22Rv1 (cell line): Measurements from ENCODE around the gene RAI1.

Source experiments
- H3K27ac ChIP-seq: fragments of 450-650 bp; 2 replicates; pipeline ENCODE4 v1.5.1; 2017
- CTCF ChIP-seq: fragments of 450-650 bp; IDR thresholded peaks from 2 replicates; pipeline ENCODE4 v1.5.1; 2017; ENCODE audit warnings: mild to moderate bottlenecking
- ZFX ChIP-seq: fragments of 450-650 bp; IDR thresholded peaks from 2 replicates; pipeline ENCODE4 v1.6.1; 2017; ENCODE audit warnings: antibody characterized with exemption, borderline replicate concordance

RAI1 gene

GRCh38 chr17:17778308-17779014 is 97.2 kb downstream of the RAI1 start:
- TF ChIP-seq ZFX (no peak), CTCF (no peak)
- no peak overlapping the region for H3K27ac ChIP-seq

GRCh38 chr17:17779015-17779611 is 97.9 kb downstream of the RAI1 start:
- TF ChIP-seq ZFX, result no peak
- TF ChIP-seq CTCF, result no peak
- H3K27ac ChIP-seq, result no peak overlapping the region

DNA sequence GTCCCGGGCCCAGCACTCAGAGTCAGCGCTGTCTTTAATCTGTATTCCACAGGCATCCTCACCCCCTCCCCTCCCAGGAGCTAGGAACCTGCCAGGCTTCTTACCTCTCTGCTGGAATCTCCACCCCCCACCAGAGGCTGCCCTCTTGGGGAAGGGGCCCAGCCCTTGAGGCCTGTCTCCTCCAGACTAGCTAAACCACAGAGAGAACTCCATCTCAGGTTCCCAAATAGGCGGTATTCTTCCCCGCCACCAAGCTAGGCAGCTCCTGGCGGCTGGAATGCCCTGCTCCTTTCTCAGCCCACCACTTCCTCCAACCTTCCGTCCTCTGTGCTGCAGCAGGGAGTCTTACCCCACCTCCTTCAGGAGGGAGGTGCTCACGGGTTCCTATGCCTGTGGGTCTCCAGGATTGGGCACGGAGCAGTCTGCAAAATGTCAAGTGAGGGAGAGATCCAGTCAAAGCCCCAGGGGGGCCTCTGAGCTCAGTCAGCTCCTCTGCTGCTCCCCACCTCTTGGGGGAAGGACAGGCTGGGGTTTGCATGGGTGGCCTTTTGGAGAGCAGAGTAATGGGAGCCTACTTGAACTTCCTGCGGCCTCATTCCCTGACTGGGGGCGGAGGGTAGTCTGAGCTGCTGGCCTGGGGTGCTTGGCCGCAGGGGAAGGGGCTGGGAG is 99.8 kb downstream of the RAI1 start:
- TF ChIP-seq CTCF (no peak), ZFX (no peak)
- peak overlapping the region; percentile 30; the same call in 1 of the 2 replicates for H3K27ac ChIP-seq

GRCh38 chr17:17781591-17782496 is 100.6 kb downstream of the RAI1 start:
- peak overlapping the region; percentile 72 for H3K27ac ChIP-seq
- TF ChIP-seq CTCF (no peak), ZFX (no peak)

GRCh38 chr17:17782523-17783115 is 101.4 kb downstream of the RAI1 start:
- TF ChIP-seq CTCF (no peak), ZFX (no peak)
- peak overlapping the region; percentile 72 for H3K27ac ChIP-seq

- no peak for TF ChIP-seq ZFX
- peak; percentile 35 for TF ChIP-seq CTCF
- H3K27ac ChIP-seq, result peak overlapping the region; percentile 72
These were observed 102.0 kb downstream of the RAI1 start for GRCh38 chr17:17783116-17783824.
